K562 (cell line): ENCODE data around the gene TMEM200B. TPM values are rescaled to one million over a fixed set of nuclear protein-coding genes. Genes with fewer than 3 reads are reported as not detected.

Source experiments
- ATAC-seq: fragments of 200-7000 bp; cut with Tn5 transposase; 3 replicates; pipeline ENCODE4 v1.9.1; 2020; ENCODE audit warnings: moderate library complexity
- BruUV-seq: library from RNA; stranded (reverse); fragments of 400-500 nt; replicated peaks from 2 replicates; lab custom pipeline; 2021; lab: Mats Ljungman, UMichigan
- CTCF ChIA-PET: fragments of 300-600 bp; formaldehyde crosslinking; extraction: SDS; loops from one replicate; lab custom pipeline; 2021; ENCODE audit warnings: low intra/inter-chr PET ratio; lab: Yijun Ruan, JAX
- POLR2A ChIA-PET: fragments of 300-600, 350-650 bp; sonication (Branson Sonifier 250); formaldehyde crosslinking; extraction: SDS; loops from one replicate; lab custom pipeline; 2021; ENCODE audit warnings: antibody characterized with exemption, inconsistent platforms; lab: Yijun Ruan, JAX
- DNase-seq, 4 experiments: peaks; one replicate each; pipeline versions ENCODE4 v3.0.0 to v3.0.0-alpha.2; 2011 to 2018; ENCODE audit warnings: low spot score in 3 of 4, mixed read lengths in 3 of 4; ENCODE audit errors: extremely low read depth in 1 of 4
- FAIRE-seq: peaks from 2 replicates; lab custom pipeline; 2011; peaks lifted over from hg19 to GRCh38; lab: Jason Lieb, UNC
- H2AFZ ChIP-seq: 2 replicates; pipeline ENCODE4 v1.6.0; 2011; ENCODE audit warnings: low read depth, low read length, control low read depth, inconsistent platforms
- H3K27ac ChIP-seq: fragments of 200-600 bp; 3 replicates; pipeline ENCODE4 v1.8.0; 2011; ENCODE audit warnings: low read depth, mild to moderate bottlenecking, control low read depth, inconsistent platforms, low read length, moderate library complexity, mixed read lengths; ENCODE audit errors: extremely low read depth
- H3K27me3 ChIP-seq, 2 experiments: fragments of 300-600 bp in 1 of 2; 2 replicates in 1 of 2; 3 replicates in 1 of 2; pipeline versions ENCODE4 v1.6.0 to v1.8.0; 2011; ENCODE audit warnings: inconsistent platforms in 2 of 2, low read length in 2 of 2, mild to moderate bottlenecking in 1 of 2, mixed read lengths in 1 of 2, moderate library complexity in 1 of 2; ENCODE audit not compliant: control insufficient read depth in 2 of 2, insufficient read depth in 2 of 2
- H3K36me3 ChIP-seq: fragments of 300-600 bp; 3 replicates; pipeline ENCODE4 v1.8.0; 2011; ENCODE audit warnings: mild to moderate bottlenecking, low read length, inconsistent platforms; ENCODE audit not compliant: control insufficient read depth, insufficient read depth
- H3K4me1 ChIP-seq, 2 experiments: fragments of 200-600 bp in 1 of 2; replicated peaks in 1 of 2; 2 replicates in 1 of 2; 3 replicates in 1 of 2; pipeline versions ENCODE4 v1.5.1 to v1.8.0; 2011; ENCODE audit warnings: inconsistent platforms in 2 of 2, low read length in 2 of 2, mild to moderate bottlenecking in 1 of 2, mixed read lengths in 1 of 2, moderate library complexity in 1 of 2; ENCODE audit not compliant: control insufficient read depth in 2 of 2, insufficient read depth in 2 of 2
- H3K4me2 ChIP-seq: 2 replicates; pipeline ENCODE4 v1.6.1; 2011; ENCODE audit warnings: low read length, control low read depth, inconsistent platforms, mixed read lengths; ENCODE audit not compliant: insufficient read depth
- H3K4me3 ChIP-seq: fragments of 200-600 bp; sonication (generic), shearing (Covaris generic); 2 replicates; pipeline ENCODE4 v1.5.1; 2016; ENCODE audit warnings: control low read depth, inconsistent platforms
- H3K79me2 ChIP-seq: fragments of 200-600 bp; 3 replicates; pipeline ENCODE4 v1.8.0; 2011; ENCODE audit warnings: low read length, inconsistent platforms; ENCODE audit not compliant: control insufficient read depth, insufficient read depth
- H3K9ac ChIP-seq, 2 experiments: 2 replicates each; pipeline versions ENCODE4 v1.6.0 to v1.6.1; 2011; ENCODE audit warnings: low read depth in 2 of 2, low read length in 2 of 2, control low read depth in 1 of 2, inconsistent platforms in 1 of 2, mild to moderate bottlenecking in 1 of 2, mixed read lengths in 1 of 2; ENCODE audit not compliant: insufficient read depth in 1 of 2
- H3K9me1 ChIP-seq: one replicate; pipeline ENCODE4 v1.6.0; 2011; ENCODE audit warnings: inconsistent platforms, mild to moderate bottlenecking, low read length, moderate library complexity; ENCODE audit not compliant: control insufficient read depth, insufficient read depth
- H3K9me3 ChIP-seq: replicated peaks from 2 replicates; pipeline ENCODE4 v1.5.1; 2011; ENCODE audit warnings: low read depth, low read length, inconsistent platforms; ENCODE audit not compliant: control insufficient read depth, insufficient read depth
- H4K20me1 ChIP-seq: replicated peaks from 2 replicates; pipeline ENCODE4 v1.6.1; 2011; ENCODE audit warnings: low read length, inconsistent platforms, mixed read lengths; ENCODE audit not compliant: control insufficient read depth, insufficient read depth
- CBX8 ChIP-seq: fragments of 200-600 bp; sonication (generic); IDR thresholded peaks from 2 replicates; pipeline ENCODE4 v1.6.1; 2012; ENCODE audit warnings: borderline replicate concordance, mixed run types, low read depth, mild to moderate bottlenecking, moderate library complexity, mixed read lengths, low read length, control low read depth, inconsistent platforms; ENCODE audit not compliant: poor library complexity, severe bottlenecking; ENCODE audit errors: extremely low read depth
- POLR2A ChIP-seq: fragments of 450-650 bp; conservative IDR thresholded peaks from 2 replicates; pipeline ENCODE4 v1.6.1; 2016
- POLR2H ChIP-seq: IDR thresholded peaks from 2 replicates; pipeline ENCODE4 v1.6.1; 2016; ENCODE audit warnings: missing genetic modification characterization, low read depth, mild to moderate bottlenecking, control low read depth, missing compliant biosample characterization, moderate library complexity
- TAF9B ChIP-seq: fragments of 450-650 bp; IDR thresholded peaks from 2 replicates; pipeline ENCODE4 v1.6.1; 2018; ENCODE audit warnings: mild to moderate bottlenecking; ENCODE audit not compliant: partially characterized antibody
- WGBS: fragments of 100-300 bp; shearing (Covaris generic); methylation state at CpG from one replicate; pipeline ENCODE4 v1.1.6; 2016; ENCODE audit warnings: low coverage, mixed read lengths; ENCODE audit not compliant: insufficient coverage; ENCODE audit errors: missing lambda C conversion rate; 5-methylcytosine and 5-hydroxymethylcytosine counted together
- in situ Hi-C: fragments of 300-500 bp; cut with MboI; formaldehyde crosslinking; loops from 4 replicates; pipeline ENCODE4 v1.15.0; 2018; ENCODE audit warnings: inconsistent platforms, mixed read lengths
- intact Hi-C: fragments of 100-400 bp; cut with micrococcal nuclease; formaldehyde crosslinking; loops from 2 replicates; pipeline ENCODE4 v1.14.2; 2022
- polyA plus RNA-seq, 8 experiments: library from polyadenylated mRNA; depleted of rRNA in 4 of 8; stranded (reverse) in 5 of 8; unstranded in 3 of 8; fragments of >200 nt; fragmentation: Nextera tagmentation in 2 of 8; fragmentation: Illumina TruSeq in 1 of 8; extraction: Ambion mirVana in 2 of 8; extraction: Trizol in 1 of 8; gene quantifications; 2 replicates each; pipeline versions ENCODE4 v1.2.1 to v1.2.3, GENCODE V29; 2011 to 2014; ENCODE audit warnings: inconsistent platforms in 1 of 8, missing spikeins in 1 of 8
- total RNA-seq, 7 experiments: library from RNA; depleted of rRNA in 6 of 7; stranded (reverse); fragments of >200 nt in 6 of 7; fragmentation: Illumina TruSeq in 2 of 7; extraction: Trizol in 2 of 7; gene quantifications; 2 replicates each; pipeline versions ENCODE4 v1.2.1 to v1.2.3, GENCODE V29; 2011 to 2021; ENCODE audit warnings: low replicate concordance in 1 of 7
- TF ChIP-seq, protein P1 (sequence below): fragments of 450-650 bp; IDR thresholded peaks from 2 replicates; pipeline ENCODE4 v1.6.1; 2016; ENCODE audit warnings: borderline replicate concordance
- TF ChIP-seq, protein P2 (sequence below), 2 experiments: fragments of 150-350 bp in 1 of 2; IDR thresholded peaks; 2 replicates each; pipeline ENCODE4 v1.6.1; 2012 to 2016; ENCODE audit warnings: low read depth in 2 of 2, low read length in 2 of 2, mild to moderate bottlenecking in 1 of 2, moderate library complexity in 1 of 2

TMEM200B gene
- total and polyA plus RNA-seq, 9 of the 15 experiments (the other 6 are each of a cell fraction or from before 2014, with no cell fraction given): 0.04 to 0.35 (median 0.10) TPM; not detected in 1

DNA sequence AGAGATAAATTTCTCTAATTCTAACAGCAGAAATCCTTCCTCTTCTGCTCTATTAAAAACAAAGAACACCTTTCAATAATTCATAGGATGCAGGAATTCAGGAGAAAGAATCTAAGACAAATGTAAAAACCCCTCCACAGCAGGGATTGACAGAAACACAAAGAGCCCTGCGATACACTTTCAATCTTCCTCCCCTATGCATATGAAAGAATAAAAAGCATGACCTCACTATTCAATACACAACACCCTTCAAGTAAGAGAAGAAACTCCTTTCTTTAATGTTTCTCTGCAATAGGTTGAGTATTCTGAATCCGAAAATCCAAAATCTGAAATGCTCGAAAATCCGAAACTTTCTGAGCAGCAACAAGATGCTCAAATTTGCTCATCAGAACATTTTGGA lies 40.9 kb upstream of the TMEM200B start:
- Histone ChIP-seq H3K27me3 (no peaks in the 10 kb centered on the region), H3K9me1 (no peaks in the 10 kb centered on the region), H3K27ac (no peak overlapping the region), H3K79me2 (peaks cover 97% of the 10 kb centered on the region), H2AFZ (no peak overlapping the region), H3K9me3 (no peaks in the 10 kb centered on the region), H3K9ac (no peak overlapping the region), H4K20me1 (peaks cover 20% of the 10 kb centered on the region), H3K36me3 (peaks cover 98% of the 10 kb centered on the region), H3K4me3 (no peak overlapping the region), H3K4me2 (no peak overlapping the region), H3K4me1 (peaks cover 0 to 2% of the 10 kb centered on the region in 2 experiments; a peak in 3 of 5 replicates)
- no peak for FAIRE-seq
- WGBS: 95% methylated on average over 4 of the region's 4 CpGs
- intact Hi-C loops: no loop called here
- DNase-seq: no peak
- CTCF ChIA-PET: no interaction called here
- TF ChIP-seq POLR2A (no peak), POLR2H (tag) (0 out of 2 replicates have a peak, but pooled peaks have one; percentile 31)
- ATAC-seq: no peak
- POLR2A ChIA-PET: interaction anchor here (14.0 kb wide), 1 partner anchor 15 kb away, joined by 129 read pairs; the partner anchor contains the start of gene SRSF4
- in situ Hi-C loops: no loop called here
- BruUV-seq: no TSS peak

DNA sequence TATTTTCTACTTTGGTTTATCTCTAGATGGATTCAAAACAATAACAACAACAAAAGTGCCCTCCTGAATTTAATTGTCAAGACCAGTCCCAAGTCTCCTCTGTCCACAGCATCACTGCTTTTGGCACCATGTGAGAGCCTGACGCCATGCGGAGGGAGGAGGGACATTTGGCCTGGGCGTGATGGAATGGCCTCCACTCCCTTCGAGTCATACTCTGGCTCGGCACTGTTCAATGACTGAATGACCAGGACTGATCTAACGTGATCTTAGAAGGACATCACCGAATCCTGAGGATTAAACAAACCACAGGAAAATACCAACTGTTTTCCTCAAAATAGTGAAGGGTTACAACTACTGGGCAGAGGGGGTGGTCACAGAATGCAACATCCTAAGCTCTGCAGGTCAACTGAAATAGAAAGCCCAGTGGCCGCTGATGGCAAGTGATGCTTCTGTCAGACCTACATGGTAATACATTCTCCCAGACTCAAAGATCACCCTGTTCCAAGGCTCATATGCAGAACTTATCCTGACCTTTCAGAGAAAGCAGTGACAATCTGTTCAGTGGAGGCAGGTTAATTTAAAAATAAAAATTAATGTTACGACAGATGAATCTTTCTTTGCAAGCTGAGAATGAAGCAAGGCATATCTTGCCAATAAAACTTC lies 38.9 kb upstream of the TMEM200B start:
- no TSS peak for BruUV-seq
- H3K4me2 ChIP-seq: no peak overlapping the region
- H3K9me1 ChIP-seq: no peaks in the 10 kb centered on the region
- intact Hi-C loops: no loop called here
- no peak overlapping the region; the same call in 2 of the 3 replicates for H3K27ac ChIP-seq
- POLR2A ChIA-PET: interaction anchor here (0.8 to 14.0 kb wide), 3 partner anchors 9 to 34 kb away, joined by 3 to 129 read pairs (median 38); partner anchors contain the start of gene SRSF4
- peak overlapping the region in 1 of 2 experiments; percentile 67; a peak in 2 of 4 replicates for H3K9ac ChIP-seq
- peaks cover 98% of the 10 kb centered on the region for H3K36me3 ChIP-seq
- H4K20me1 ChIP-seq: peaks cover 7% of the 10 kb centered on the region
- 91% methylated on average over 9 of the region's 9 CpGs for WGBS
- no peak for FAIRE-seq
- no peaks in the 10 kb centered on the region for H3K27me3 ChIP-seq
- no peaks in the 10 kb centered on the region; the same call in 1 of the 2 replicates for H3K9me3 ChIP-seq
- CTCF ChIA-PET: no interaction called here
- DNase-seq: no peak
- H3K4me1 ChIP-seq: peaks cover 10 to 13% of the 10 kb centered on the region in 2 experiments
- peaks cover 83% of the 10 kb centered on the region for H3K79me2 ChIP-seq
- H3K4me3 ChIP-seq: no peak overlapping the region
- in situ Hi-C loops: no loop called here
- H2AFZ ChIP-seq: no peak overlapping the region
- ATAC-seq: peak; percentile 18; the same call in 1 of the 3 replicates
- TF ChIP-seq CBX8 (no peak), TAF9B (no peak)
- TF ChIP-seq, protein P1, sequence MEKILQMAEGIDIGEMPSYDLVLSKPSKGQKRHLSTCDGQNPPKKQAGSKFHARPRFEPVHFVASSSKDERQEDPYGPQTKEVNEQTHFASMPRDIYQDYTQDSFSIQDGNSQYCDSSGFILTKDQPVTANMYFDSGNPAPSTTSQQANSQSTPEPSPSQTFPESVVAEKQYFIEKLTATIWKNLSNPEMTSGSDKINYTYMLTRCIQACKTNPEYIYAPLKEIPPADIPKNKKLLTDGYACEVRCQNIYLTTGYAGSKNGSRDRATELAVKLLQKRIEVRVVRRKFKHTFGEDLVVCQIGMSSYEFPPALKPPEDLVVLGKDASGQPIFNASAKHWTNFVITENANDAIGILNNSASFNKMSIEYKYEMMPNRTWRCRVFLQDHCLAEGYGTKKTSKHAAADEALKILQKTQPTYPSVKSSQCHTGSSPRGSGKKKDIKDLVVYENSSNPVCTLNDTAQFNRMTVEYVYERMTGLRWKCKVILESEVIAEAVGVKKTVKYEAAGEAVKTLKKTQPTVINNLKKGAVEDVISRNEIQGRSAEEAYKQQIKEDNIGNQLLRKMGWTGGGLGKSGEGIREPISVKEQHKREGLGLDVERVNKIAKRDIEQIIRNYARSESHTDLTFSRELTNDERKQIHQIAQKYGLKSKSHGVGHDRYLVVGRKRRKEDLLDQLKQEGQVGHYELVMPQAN: no peak
- TF ChIP-seq, protein P2, sequence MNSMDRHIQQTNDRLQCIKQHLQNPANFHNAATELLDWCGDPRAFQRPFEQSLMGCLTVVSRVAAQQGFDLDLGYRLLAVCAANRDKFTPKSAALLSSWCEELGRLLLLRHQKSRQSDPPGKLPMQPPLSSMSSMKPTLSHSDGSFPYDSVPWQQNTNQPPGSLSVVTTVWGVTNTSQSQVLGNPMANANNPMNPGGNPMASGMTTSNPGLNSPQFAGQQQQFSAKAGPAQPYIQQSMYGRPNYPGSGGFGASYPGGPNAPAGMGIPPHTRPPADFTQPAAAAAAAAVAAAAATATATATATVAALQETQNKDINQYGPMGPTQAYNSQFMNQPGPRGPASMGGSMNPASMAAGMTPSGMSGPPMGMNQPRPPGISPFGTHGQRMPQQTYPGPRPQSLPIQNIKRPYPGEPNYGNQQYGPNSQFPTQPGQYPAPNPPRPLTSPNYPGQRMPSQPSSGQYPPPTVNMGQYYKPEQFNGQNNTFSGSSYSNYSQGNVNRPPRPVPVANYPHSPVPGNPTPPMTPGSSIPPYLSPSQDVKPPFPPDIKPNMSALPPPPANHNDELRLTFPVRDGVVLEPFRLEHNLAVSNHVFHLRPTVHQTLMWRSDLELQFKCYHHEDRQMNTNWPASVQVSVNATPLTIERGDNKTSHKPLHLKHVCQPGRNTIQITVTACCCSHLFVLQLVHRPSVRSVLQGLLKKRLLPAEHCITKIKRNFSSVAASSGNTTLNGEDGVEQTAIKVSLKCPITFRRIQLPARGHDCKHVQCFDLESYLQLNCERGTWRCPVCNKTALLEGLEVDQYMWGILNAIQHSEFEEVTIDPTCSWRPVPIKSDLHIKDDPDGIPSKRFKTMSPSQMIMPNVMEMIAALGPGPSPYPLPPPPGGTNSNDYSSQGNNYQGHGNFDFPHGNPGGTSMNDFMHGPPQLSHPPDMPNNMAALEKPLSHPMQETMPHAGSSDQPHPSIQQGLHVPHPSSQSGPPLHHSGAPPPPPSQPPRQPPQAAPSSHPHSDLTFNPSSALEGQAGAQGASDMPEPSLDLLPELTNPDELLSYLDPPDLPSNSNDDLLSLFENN (IDR thresholded peaks at IDR 0.05; ENCODE audit: low read depth in 2 of 2, low read length in 2 of 2): no peak
